ENCODE measurements around the gene SNCA. TPM values are rescaled to one million over a fixed set of nuclear protein-coding genes. Genes with fewer than 3 reads are reported as not detected.

The SNCA gene
- total RNA-seq, 1 donor from 2014 or later, result 49.7 TPM

DNA sequence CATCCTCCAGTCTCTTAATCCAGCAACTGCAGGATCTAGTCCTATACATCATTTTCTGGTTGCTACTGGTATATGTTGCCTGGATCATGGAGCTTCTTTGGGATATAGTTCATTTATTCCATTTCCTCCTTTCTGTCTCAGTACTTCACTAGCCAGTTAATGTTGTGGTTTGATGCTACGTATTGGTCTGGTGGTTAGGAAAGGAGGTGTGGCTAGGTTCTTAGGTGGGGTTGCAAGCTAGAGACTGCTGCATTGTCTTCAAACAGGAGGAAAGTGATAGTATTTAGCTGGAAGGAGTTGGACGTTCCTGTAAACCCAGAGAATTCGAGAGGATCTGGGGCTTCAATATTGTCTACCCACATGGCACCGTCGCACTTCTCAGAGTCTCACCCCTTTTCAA, 129.5 kb downstream of the SNCA start:
- no peaks in the 10 kb centered on the region for H3K9me3 Mint-ChIP-seq (ENCODE audit: unreplicated experiment)
- DNase-seq (ENCODE audit: low spot score), result no peak
- H3K4me3 Mint-ChIP-seq (ENCODE audit: unreplicated experiment), result no peak overlapping the region
- H3K27ac Mint-ChIP-seq (ENCODE audit: unreplicated experiment), result peak overlapping the region; percentile 72
- no peaks in the 10 kb centered on the region for H3K36me3 Mint-ChIP-seq (ENCODE audit: low read depth, unreplicated experiment)
- H3K4me1 Mint-ChIP-seq (ENCODE audit: unreplicated experiment), result peaks cover 43% of the 10 kb centered on the region
- H3K27me3 Mint-ChIP-seq (ENCODE audit: unreplicated experiment), result no peaks in the 10 kb centered on the region
- TF ChIP-seq, protein P1, sequence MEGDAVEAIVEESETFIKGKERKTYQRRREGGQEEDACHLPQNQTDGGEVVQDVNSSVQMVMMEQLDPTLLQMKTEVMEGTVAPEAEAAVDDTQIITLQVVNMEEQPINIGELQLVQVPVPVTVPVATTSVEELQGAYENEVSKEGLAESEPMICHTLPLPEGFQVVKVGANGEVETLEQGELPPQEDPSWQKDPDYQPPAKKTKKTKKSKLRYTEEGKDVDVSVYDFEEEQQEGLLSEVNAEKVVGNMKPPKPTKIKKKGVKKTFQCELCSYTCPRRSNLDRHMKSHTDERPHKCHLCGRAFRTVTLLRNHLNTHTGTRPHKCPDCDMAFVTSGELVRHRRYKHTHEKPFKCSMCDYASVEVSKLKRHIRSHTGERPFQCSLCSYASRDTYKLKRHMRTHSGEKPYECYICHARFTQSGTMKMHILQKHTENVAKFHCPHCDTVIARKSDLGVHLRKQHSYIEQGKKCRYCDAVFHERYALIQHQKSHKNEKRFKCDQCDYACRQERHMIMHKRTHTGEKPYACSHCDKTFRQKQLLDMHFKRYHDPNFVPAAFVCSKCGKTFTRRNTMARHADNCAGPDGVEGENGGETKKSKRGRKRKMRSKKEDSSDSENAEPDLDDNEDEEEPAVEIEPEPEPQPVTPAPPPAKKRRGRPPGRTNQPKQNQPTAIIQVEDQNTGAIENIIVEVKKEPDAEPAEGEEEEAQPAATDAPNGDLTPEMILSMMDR (IDR thresholded peaks at IDR 0.05; ENCODE audit: unreplicated experiment), result no peak

DNA sequence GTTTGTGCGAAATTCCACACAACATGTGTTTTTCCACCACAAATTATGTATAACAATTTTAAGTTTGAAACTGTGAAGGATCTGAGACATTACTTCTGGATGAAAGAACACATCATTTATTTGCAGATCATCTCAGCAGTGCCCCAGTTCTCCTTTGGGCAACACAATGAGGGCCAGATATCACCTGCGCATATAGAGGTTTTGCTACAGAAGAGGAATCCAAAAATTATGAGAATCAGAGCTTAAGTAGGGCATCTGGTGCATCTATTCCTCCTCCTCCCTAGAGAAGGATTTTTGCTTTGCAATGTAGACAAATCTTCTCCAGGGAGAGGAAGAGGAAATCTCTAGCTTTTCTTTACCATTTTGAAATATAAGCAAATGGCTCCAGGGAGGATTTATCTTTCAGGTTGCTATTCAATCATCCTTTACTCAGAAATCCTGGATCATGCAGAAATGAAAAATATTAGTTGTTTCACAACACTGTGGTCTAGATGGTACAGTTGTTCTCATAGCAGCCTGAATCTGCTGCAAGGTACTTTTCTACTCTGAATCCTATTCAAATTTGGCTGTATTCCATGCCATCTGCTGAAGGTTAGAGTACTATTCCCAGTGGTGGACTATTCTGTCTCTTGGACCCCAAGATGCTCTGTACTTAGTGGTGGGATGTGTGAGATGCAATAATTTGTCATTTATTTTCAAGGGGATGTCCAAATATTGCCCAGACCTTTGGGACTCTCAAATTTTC, 132.1 kb downstream of the SNCA start:
- H3K36me3 Mint-ChIP-seq (ENCODE audit: low read depth, unreplicated experiment), result no peaks in the 10 kb centered on the region
- no peaks in the 10 kb centered on the region for H3K27me3 Mint-ChIP-seq (ENCODE audit: unreplicated experiment)
- H3K27ac Mint-ChIP-seq (ENCODE audit: unreplicated experiment), result no peak overlapping the region
- TF ChIP-seq, protein P1 (IDR thresholded peaks at IDR 0.05; ENCODE audit: unreplicated experiment), result no peak
- no peaks in the 10 kb centered on the region for H3K9me3 Mint-ChIP-seq (ENCODE audit: unreplicated experiment)
- H3K4me1 Mint-ChIP-seq (ENCODE audit: unreplicated experiment), result peaks cover 29% of the 10 kb centered on the region
- no peak overlapping the region for H3K4me3 Mint-ChIP-seq (ENCODE audit: unreplicated experiment)
- no peak for DNase-seq (ENCODE audit: low spot score)

DNA sequence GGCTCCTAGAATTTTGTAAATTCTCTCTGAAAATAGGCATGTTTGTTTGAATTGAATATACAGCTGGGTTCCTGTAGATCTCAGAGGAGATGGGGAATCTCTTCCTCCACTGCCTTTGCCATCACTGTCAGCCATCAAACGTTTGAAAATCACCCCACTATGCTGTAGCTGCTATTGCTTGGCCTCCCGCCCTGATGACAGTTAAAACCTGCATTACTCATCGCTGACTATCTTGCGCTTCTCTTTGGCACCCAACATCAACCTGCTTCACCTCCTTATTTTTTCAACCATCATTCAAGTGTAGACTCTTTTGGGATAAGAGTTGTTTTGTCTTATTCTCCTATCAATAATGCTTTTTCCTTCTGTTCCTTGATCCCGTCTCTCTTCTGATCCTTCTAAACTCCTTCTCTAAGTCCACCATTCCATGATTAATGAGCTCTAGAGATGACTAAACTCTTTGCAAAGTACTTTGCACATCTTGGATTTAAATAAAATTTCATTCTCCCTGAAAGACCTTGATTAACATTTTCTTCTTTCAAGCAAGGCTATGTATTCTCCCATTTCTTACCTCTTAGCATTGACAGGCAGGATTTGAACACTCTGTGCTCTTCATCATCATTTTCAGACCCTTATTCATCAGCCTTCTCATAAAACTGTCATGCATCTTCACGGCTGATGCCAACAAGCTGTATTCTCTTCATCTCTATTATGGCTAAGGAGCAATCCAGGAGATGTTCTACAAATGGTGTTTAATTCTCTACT, 133.0 kb downstream of the SNCA start:
- TF ChIP-seq, protein P1 (IDR thresholded peaks at IDR 0.05; ENCODE audit: unreplicated experiment), result no peak

DNA sequence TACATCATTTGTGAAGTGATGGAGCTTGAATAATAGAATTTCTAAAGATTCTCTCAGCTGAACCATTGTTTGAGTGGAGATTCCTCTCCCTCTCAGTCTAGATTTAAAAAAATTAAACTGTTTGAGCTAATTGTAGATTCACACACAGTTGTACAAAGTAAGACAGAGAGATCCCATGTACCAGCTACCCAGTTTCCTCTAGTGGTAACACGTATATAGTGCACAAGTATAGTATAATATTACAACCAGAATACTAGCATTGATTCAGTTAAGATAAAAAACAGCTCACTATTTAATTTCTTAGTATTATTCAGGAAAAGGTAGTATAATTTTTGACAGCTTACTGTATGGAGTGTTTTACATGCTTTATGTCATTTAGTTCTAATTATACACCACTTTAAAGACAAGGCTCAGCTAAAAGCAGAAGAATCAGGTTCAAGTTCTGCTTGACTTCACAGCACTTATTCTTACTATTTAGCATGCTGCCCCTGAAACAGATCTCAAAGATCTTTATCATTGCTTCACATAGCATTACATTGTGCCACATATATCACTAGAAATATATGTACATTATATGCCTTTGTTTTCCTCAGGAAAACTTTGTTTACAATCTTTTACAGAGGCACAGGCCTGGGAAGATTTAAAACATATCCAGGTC, 136.1 kb downstream of the SNCA start:
- H3K4me1 Mint-ChIP-seq (ENCODE audit: unreplicated experiment), result peaks cover 5% of the 10 kb centered on the region
- H3K27me3 Mint-ChIP-seq (ENCODE audit: unreplicated experiment), result no peaks in the 10 kb centered on the region
- H3K27ac Mint-ChIP-seq (ENCODE audit: unreplicated experiment), result no peak overlapping the region
- DNase-seq (ENCODE audit: low spot score), result no peak
- H3K36me3 Mint-ChIP-seq (ENCODE audit: low read depth, unreplicated experiment), result no peaks in the 10 kb centered on the region
- TF ChIP-seq, protein P1 (IDR thresholded peaks at IDR 0.05; ENCODE audit: unreplicated experiment), result no peak
- no peak overlapping the region for H3K4me3 Mint-ChIP-seq (ENCODE audit: unreplicated experiment)
- no peaks in the 10 kb centered on the region for H3K9me3 Mint-ChIP-seq (ENCODE audit: unreplicated experiment)

More for the DNA sequence above, 133.0 kb downstream of the SNCA start:
- Mint-ChIP-seq H3K27ac (ENCODE audit: unreplicated experiment) (no peak overlapping the region), H3K4me1 (ENCODE audit: unreplicated experiment) (peaks cover 20% of the 10 kb centered on the region), H3K9me3 (ENCODE audit: unreplicated experiment) (no peaks in the 10 kb centered on the region), H3K36me3 (ENCODE audit: low read depth, unreplicated experiment) (no peaks in the 10 kb centered on the region), H3K27me3 (ENCODE audit: unreplicated experiment) (no peaks in the 10 kb centered on the region), H3K4me3 (ENCODE audit: unreplicated experiment) (no peak overlapping the region)
- no peak for DNase-seq (ENCODE audit: low spot score)
